ENCODE measurements around the gene DHRS1.

The DHRS1 gene

GRCh38 chr14:24297190-24297964 is 2.2 kb downstream of the DHRS1 start:
- peak overlapping the region; percentile 94 for H3K27ac ChIP-seq
- POLR2A ChIA-PET (ENCODE audit: low non-redundant PET): interaction anchor here (1.0 kb wide), 1 partner anchor 55 kb away, joined by 5 read pairs; the partner anchor contains the start of gene TINF2
- peak; percentile 55 for TF ChIP-seq CTCF (conservative IDR thresholded peaks at IDR 0.05; ENCODE audit: low read depth)
- DNase-seq (ENCODE audit: low spot score): peak; percentile 45
- CTCF ChIA-PET: interaction anchor here (0.6 to 4.7 kb wide), 11 partner anchors 10 to 208 kb away, joined by 3 to 51 read pairs (median 4); partner anchors contain the start of gene TINF2

GRCh38 chr14:24296341-24297157 is 3.0 kb downstream of the DHRS1 start:
- POLR2A ChIA-PET (ENCODE audit: low non-redundant PET): interaction anchor here (1.0 kb wide), 1 partner anchor 54 kb away, joined by 5 read pairs; the partner anchor contains the start of gene TINF2
- peak; percentile 63 for TF ChIP-seq CTCF (conservative IDR thresholded peaks at IDR 0.05; ENCODE audit: low read depth)
- H3K27ac ChIP-seq: peak overlapping the region; percentile 67
- CTCF ChIA-PET: interaction anchor here (0.6 to 4.7 kb wide), 8 partner anchors 10 to 53 kb away, joined by 3 to 51 read pairs (median 4); partner anchors contain the start of gene TINF2
- DNase-seq (ENCODE audit: low spot score): peak; percentile 77

- CTCF ChIA-PET: interaction anchor here (1.2 to 1.7 kb wide), 2 partner anchors 10 to 12 kb away, joined by 3 to 4 read pairs; no protein-coding TSS in a partner anchor
- no peak for DNase-seq (ENCODE audit: low spot score)
- H3K27ac ChIP-seq: no peak overlapping the region
- POLR2A ChIA-PET (ENCODE audit: low non-redundant PET): no interaction called here
- TF ChIP-seq CTCF (conservative IDR thresholded peaks at IDR 0.05; ENCODE audit: low read depth): no peak
Observed at GRCh38 chr14:24293525-24293924, 6.1 kb downstream of the DHRS1 start.

GRCh38 chr14:24292118-24292807 is 7.3 kb downstream of the DHRS1 start:
- peak overlapping the region; percentile 13; the same call in 1 of the 2 replicates for H3K27ac ChIP-seq
- no peak for DNase-seq (ENCODE audit: low spot score)
- ChIA-PET CTCF (interaction anchor here (1.0 to 1.7 kb wide), 3 partner anchors 9 to 50 kb away, joined by 3 to 4 read pairs (median 3); partner anchors contain the start of gene TINF2), POLR2A (ENCODE audit: low non-redundant PET) (no interaction called here)
- no peak for TF ChIP-seq CTCF (conservative IDR thresholded peaks at IDR 0.05; ENCODE audit: low read depth)

- CTCF ChIA-PET: interaction anchor here (1.7 kb wide), 1 partner anchor 8 kb away, joined by 4 read pairs; no protein-coding TSS in a partner anchor
Observed at GRCh38 chr14:24291446-24292117, 8.0 kb downstream of the DHRS1 start.

More at GRCh38 chr14:24291446-24292117, 8.0 kb downstream of the DHRS1 start:
- DNase-seq (ENCODE audit: low spot score): no peak
- peak overlapping the region; percentile 34 for H3K27ac ChIP-seq
- no peak for TF ChIP-seq CTCF (conservative IDR thresholded peaks at IDR 0.05; ENCODE audit: low read depth)
- POLR2A ChIA-PET (ENCODE audit: low non-redundant PET): no interaction called here

Data from RWPE1 (cell line).